Measurements from ENCODE around the gene DNAJC11.
"Not testable (repeated sequence)": the region's sequence is repeated elsewhere in the genome, so short reads cannot be mapped to it uniquely, and the experiment has no call there.

The DNAJC11 gene

GRCh38 chr1:6694121-6694713, 7.4 kb downstream of the DNAJC11 start:
- no peak for DNase-seq

- DNase-seq = no peak
Observed at GRCh38 chr1:6692956-6693355, 8.7 kb downstream of the DNAJC11 start.

GRCh38 chr1:6691507-6691906, 10.1 kb downstream of the DNAJC11 start:
- DNase-seq = no peak

GRCh38 chr1:6690186-6690585, 11.4 kb downstream of the DNAJC11 start:
- DNase-seq = no peak

GRCh38 chr1:6688757-6689156, 12.9 kb downstream of the DNAJC11 start:
- DNase-seq = no peak

GRCh38 chr1:6688001-6688400, 13.6 kb downstream of the DNAJC11 start:
- DNase-seq = no peak

- no peak for DNase-seq
Observed at GRCh38 chr1:6686294-6686693, 15.3 kb downstream of the DNAJC11 start.

DNA sequence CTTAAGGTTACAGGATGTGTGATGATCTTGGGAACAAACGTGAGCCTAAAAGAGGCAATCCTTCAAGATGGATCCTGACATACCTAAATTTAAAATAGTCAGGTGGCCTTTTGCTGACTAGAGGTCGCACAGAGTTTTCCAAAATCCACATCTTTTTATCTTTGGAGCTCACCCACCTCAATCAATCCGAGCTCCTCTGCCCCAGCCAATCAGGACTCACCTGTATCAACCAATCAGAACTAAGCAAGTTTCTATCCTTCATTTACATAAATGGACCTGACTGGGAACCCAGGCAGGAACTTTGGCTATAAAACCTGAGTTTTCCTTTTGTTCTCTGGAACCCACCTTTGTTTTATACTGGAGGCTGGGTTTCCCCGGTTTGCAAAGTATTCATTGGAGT, 16.2 kb downstream of the DNAJC11 start:
- no peak for DNase-seq

- no peak for DNase-seq
Observed at GRCh38 chr1:6683434-6683833, 18.2 kb downstream of the DNAJC11 start.

- no peak for DNase-seq
Observed at GRCh38 chr1:6675941-6676340, 25.7 kb downstream of the DNAJC11 start.

GRCh38 chr1:6674771-6675170, 26.8 kb downstream of the DNAJC11 start:
- no peak for DNase-seq

- DNase-seq = no peak
Observed at GRCh38 chr1:6673816-6674398, 27.7 kb downstream of the DNAJC11 start.

- DNase-seq = no peak
Observed at GRCh38 chr1:6672558-6672957, 29.1 kb downstream of the DNAJC11 start.

GRCh38 chr1:6668503-6668902, 33.1 kb downstream of the DNAJC11 start:
- no peak for DNase-seq

- DNase-seq = no peak
Observed at GRCh38 chr1:6667139-6667538, 34.5 kb downstream of the DNAJC11 start.

DNA sequence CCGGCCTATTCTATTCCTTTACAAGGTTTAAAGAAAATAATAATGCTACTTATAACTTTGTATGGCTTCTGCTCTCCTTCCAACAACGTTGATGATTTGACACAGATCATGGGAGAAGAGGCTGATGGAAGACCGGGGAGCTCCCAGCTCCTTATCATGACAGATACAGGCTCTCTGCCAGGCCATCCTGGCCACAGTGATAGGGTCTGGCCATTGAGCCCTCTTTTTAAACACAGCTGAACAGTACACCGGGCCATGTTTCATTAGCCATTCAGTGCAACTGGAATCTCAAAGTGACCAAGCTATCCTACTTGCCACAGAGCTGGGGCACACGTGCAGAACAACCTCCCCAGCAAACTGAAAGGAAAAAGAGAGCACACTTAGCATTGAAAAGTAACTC, 34.9 kb downstream of the DNAJC11 start:
- DNase-seq = no peak

- not testable (repeated sequence) for DNase-seq
Observed at GRCh38 chr1:6662468-6662867, 39.1 kb downstream of the DNAJC11 start.

- DNase-seq = no peak
Observed at GRCh38 chr1:6660415-6661049, 41.1 kb downstream of the DNAJC11 start.

GRCh38 chr1:6658359-6659060, 43.1 kb downstream of the DNAJC11 start:
- DNase-seq = no peak

DNA sequence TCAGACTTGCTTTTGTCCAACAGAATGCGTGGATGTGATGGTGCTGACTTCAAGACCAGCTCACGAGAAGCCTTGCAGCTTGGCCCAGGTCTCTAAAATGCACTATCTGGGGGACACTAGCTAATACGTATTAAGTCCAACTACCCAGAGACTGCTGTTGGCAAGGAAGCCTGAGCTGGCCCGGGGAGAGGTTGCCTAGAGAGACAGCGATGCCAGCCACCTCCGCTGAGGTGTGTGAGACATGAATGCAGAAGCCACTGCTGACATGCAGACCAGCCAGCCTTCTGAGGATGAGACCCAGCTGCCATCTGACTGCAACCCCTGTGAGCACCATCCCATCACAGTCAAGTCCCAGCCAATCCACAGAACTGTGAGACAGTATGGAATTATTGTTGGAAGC, 44.5 kb downstream of the DNAJC11 start:
- no peak for DNase-seq

- no peak for DNase-seq
Observed at GRCh38 chr1:6653436-6654290, 48.0 kb downstream of the DNAJC11 start.

- DNase-seq = no peak
Observed at GRCh38 chr1:6652986-6653385, 48.6 kb downstream of the DNAJC11 start.

DNA sequence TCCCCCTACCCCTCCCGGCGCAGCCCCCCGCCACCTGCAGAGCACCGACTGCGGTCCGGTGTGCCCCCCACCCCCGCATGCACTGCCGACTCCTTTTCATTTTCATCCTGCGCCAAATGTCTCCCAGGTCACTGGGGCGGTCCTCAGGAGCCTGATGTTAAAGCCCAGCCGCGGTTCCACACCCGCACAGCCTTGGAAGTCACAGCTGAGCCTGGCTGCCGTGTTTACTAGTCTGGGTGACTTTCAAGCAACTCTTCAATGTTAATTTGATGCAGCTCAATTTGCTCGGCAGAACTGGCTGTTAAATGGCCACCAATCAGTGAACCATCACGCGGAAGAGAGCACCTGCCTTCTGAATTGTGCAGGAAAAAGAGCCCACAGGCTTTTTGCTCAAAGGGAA, 49.7 kb downstream of the DNAJC11 start:
- no peak for DNase-seq

All from midbrain (tissue), 1 donor.